ENCODE measurements around the gene C2orf78. TPM values are rescaled to one million over a fixed set of nuclear protein-coding genes. Genes with fewer than 3 reads are reported as not detected.
"Not testable (repeated sequence)": the region's sequence is repeated elsewhere in the genome, so short reads cannot be mapped to it uniquely, and the experiment has no call there.

C2orf78 gene
- total RNA-seq, 1 donor from 2014 or later, result not detected

DNA sequence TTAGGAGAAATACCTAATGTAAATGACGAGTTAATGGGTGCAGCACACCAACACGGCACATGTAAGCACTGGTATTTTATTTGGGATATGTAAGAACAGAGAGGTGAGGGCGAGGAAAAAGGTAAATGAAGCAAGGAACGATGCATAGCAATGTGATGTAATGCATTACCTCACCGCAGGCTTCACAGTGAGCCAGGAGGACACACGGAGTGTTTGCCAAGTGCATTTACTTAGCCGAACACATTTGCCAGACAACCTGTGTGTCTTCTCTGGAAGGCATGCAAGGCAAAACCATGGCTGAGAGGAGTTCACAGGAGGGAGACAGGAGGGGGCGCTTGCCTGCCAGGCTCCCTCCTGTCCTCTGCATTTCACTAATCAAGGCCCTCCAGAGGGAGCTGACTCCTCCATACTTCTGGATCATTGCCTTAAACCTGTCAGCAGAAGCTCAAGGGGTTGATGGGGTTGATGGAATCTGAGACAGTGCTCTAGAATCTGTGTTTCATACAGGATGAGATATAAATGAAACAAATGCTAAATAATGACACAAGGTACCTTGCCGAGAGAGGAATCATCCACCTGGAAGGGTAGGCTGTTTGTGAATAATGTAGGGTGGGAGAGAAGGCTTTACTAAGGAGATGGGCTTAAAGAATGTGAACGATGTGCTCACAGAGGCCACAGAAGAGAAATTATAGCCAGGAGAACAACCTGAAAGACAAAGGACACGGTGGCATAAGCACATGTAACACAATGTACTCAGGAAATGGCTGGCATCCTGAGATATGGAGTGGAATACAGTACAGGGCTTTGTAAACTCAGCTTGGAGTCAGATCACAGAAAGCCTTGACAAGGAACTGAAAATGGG, 37.7 kb upstream of the C2orf78 start:
- H3K9me3 Mint-ChIP-seq (ENCODE audit: unreplicated experiment), result no peaks in the 10 kb centered on the region
- peaks cover 2% of the 10 kb centered on the region for H3K27me3 Mint-ChIP-seq (ENCODE audit: unreplicated experiment)
- TF ChIP-seq, protein P1, sequence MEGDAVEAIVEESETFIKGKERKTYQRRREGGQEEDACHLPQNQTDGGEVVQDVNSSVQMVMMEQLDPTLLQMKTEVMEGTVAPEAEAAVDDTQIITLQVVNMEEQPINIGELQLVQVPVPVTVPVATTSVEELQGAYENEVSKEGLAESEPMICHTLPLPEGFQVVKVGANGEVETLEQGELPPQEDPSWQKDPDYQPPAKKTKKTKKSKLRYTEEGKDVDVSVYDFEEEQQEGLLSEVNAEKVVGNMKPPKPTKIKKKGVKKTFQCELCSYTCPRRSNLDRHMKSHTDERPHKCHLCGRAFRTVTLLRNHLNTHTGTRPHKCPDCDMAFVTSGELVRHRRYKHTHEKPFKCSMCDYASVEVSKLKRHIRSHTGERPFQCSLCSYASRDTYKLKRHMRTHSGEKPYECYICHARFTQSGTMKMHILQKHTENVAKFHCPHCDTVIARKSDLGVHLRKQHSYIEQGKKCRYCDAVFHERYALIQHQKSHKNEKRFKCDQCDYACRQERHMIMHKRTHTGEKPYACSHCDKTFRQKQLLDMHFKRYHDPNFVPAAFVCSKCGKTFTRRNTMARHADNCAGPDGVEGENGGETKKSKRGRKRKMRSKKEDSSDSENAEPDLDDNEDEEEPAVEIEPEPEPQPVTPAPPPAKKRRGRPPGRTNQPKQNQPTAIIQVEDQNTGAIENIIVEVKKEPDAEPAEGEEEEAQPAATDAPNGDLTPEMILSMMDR (IDR thresholded peaks at IDR 0.05; ENCODE audit: unreplicated experiment), result no peak
- peak; percentile 22 for DNase-seq (ENCODE audit: low spot score)
- H3K4me3 Mint-ChIP-seq (ENCODE audit: unreplicated experiment), result peak overlapping the region; percentile 52
- H3K27ac Mint-ChIP-seq (ENCODE audit: unreplicated experiment), result peak overlapping the region; percentile 97
- H3K4me1 Mint-ChIP-seq (ENCODE audit: unreplicated experiment), result peaks cover 27% of the 10 kb centered on the region
- peaks cover 38% of the 10 kb centered on the region for H3K36me3 Mint-ChIP-seq (ENCODE audit: low read depth, unreplicated experiment)

DNA sequence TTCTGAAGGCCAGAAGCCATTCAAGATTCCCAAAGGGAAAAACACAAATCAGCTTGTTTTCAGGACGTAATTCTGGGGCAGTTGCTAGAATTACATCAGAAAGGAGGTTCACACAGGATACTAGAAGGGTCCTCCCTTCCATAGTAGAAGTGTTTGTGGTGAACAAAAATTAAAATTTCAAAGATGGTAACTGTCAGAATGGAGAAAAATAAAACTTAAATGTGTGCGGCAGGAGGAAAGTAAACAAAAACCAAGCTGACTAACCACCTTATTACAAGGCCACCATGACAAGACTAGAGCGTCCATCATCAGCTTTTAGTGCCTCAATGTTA, 37.1 kb upstream of the C2orf78 start:
- peaks cover 3% of the 10 kb centered on the region for H3K27me3 Mint-ChIP-seq (ENCODE audit: unreplicated experiment)
- DNase-seq (ENCODE audit: low spot score), result no peak
- no peaks in the 10 kb centered on the region for H3K9me3 Mint-ChIP-seq (ENCODE audit: unreplicated experiment)
- H3K36me3 Mint-ChIP-seq (ENCODE audit: low read depth, unreplicated experiment), result peaks cover 35% of the 10 kb centered on the region
- peaks cover 29% of the 10 kb centered on the region for H3K4me1 Mint-ChIP-seq (ENCODE audit: unreplicated experiment)
- H3K4me3 Mint-ChIP-seq (ENCODE audit: unreplicated experiment), result peak overlapping the region; percentile 32
- TF ChIP-seq, protein P1 (IDR thresholded peaks at IDR 0.05; ENCODE audit: unreplicated experiment), result no peak
- H3K27ac Mint-ChIP-seq (ENCODE audit: unreplicated experiment), result peak overlapping the region; percentile 97

DNA sequence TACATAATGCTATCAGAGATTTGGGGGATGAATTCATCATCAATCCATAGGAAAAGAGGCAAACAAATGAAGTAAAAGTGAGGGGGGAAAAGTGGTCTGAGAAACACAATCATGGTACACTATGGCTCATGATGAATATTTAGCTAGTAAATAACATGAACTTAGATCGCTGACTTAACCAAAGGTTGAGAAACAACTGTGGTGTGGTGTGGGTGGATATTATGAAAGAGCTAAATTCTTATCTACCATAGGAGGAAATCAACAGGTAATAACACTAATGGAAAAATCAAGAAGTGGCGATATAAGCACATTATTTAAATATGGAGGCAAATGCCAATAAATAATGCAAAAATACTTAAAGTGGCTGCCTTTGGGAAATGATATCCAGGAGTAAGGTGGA, 34.7 kb upstream of the C2orf78 start:
- no peak overlapping the region for H3K4me3 Mint-ChIP-seq (ENCODE audit: unreplicated experiment)
- H3K9me3 Mint-ChIP-seq (ENCODE audit: unreplicated experiment), result no peaks in the 10 kb centered on the region
- H3K27me3 Mint-ChIP-seq (ENCODE audit: unreplicated experiment), result peaks cover 7% of the 10 kb centered on the region
- H3K4me1 Mint-ChIP-seq (ENCODE audit: unreplicated experiment), result peaks cover 39% of the 10 kb centered on the region
- DNase-seq (ENCODE audit: low spot score), result no peak
- peaks cover 32% of the 10 kb centered on the region for H3K36me3 Mint-ChIP-seq (ENCODE audit: low read depth, unreplicated experiment)
- TF ChIP-seq, protein P1 (IDR thresholded peaks at IDR 0.05; ENCODE audit: unreplicated experiment), result no peak
- no peak overlapping the region for H3K27ac Mint-ChIP-seq (ENCODE audit: unreplicated experiment)

DNA sequence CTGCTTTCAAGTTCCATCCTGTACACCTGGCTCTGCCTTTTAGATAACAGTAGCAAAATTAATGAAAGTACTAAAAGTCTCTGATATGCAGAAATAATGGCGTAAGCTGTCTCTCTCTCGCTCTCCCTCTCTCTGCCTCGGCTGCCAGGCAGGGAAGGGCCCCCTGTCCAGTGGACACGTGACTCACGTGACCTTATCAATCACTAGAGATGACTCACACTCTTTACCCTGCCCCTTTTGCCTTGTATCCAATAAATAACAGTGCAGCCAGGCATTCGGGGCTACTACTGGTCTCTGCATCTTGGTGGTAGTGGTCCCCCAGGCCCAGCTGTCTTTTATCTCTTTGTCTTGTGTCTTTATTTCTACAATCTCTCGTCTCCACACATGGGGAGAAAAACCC, 29.7 kb upstream of the C2orf78 start:
- H3K27me3 Mint-ChIP-seq (ENCODE audit: unreplicated experiment); DNase-seq (ENCODE audit: low spot score); H3K9me3 Mint-ChIP-seq (ENCODE audit: unreplicated experiment): not testable (repeated sequence)
- peaks cover 17% of the 10 kb centered on the region for H3K4me1 Mint-ChIP-seq (ENCODE audit: unreplicated experiment)
- peaks cover 49% of the 10 kb centered on the region for H3K36me3 Mint-ChIP-seq (ENCODE audit: low read depth, unreplicated experiment)
- H3K4me3 Mint-ChIP-seq (ENCODE audit: unreplicated experiment), result peak overlapping the region; percentile 69
- peak overlapping the region; percentile 71 for H3K27ac Mint-ChIP-seq (ENCODE audit: unreplicated experiment)

DNA sequence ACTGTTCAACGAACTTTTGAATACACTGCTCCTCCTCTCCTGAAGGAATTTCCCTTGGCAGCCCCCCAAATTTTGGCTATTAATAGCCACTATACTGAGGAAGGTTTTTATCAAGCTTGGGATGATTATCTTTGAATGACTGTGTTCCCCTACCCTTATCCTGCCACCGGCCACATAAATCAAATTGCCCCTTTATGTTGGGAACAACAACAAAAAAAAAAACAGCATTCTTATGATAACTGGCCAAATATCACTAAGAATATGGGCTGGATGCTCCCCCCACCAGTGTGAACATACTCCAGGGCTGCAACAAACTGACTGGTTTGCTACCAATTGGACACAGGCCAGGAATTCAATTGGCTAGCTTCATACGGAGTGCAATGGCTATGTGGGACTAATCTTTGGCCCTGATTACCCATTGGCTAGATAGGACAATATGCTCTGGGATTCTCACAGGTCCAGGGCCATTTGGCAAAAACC, 24.7 kb upstream of the C2orf78 start:
- H3K9me3 Mint-ChIP-seq (ENCODE audit: unreplicated experiment), result no peaks in the 10 kb centered on the region
- no peak overlapping the region for H3K4me3 Mint-ChIP-seq (ENCODE audit: unreplicated experiment)
- DNase-seq (ENCODE audit: low spot score), result no peak
- H3K36me3 Mint-ChIP-seq (ENCODE audit: low read depth, unreplicated experiment), result peaks cover 46% of the 10 kb centered on the region
- peaks cover 2% of the 10 kb centered on the region for H3K4me1 Mint-ChIP-seq (ENCODE audit: unreplicated experiment)
- peaks cover 1% of the 10 kb centered on the region for H3K27me3 Mint-ChIP-seq (ENCODE audit: unreplicated experiment)
- no peak overlapping the region for H3K27ac Mint-ChIP-seq (ENCODE audit: unreplicated experiment)
- TF ChIP-seq, protein P1 (IDR thresholded peaks at IDR 0.05; ENCODE audit: unreplicated experiment), result no peak

Measured in endothelial cell (in vitro differentiated cells).